Measurements from ENCODE around the gene COMMD9.

COMMD9 gene

GRCh38 chr11:36270701-36271100, 18.5 kb downstream of the COMMD9 start (continued):
- no peak for TF ChIP-seq SP7 (tag by site-specific recombination; IDR thresholded peaks at IDR 0.05)
- TF ChIP-seq ZNF394 (tag by site-specific recombination; IDR thresholded peaks at IDR 0.05; ENCODE audit: borderline replicate concordance), result no peak
- TF ChIP-seq ZNF544 (tag by site-specific recombination; IDR thresholded peaks at IDR 0.05), result no peak
- no peak for TF ChIP-seq ZNF311 (tag by site-specific recombination; IDR thresholded peaks at IDR 0.05; ENCODE audit: borderline replicate concordance)
- TF ChIP-seq ZNF600 (tag by site-specific recombination; IDR thresholded peaks at IDR 0.05), result no peak

GRCh38 chr11:36268337-36268985, 20.8 kb downstream of the COMMD9 start:
- ChIA-PET CTCF (interaction anchor here (0.5 to 5.1 kb wide), 7 partner anchors 10 to 447 kb away, joined by 3 to 63 read pairs (median 11); no protein-coding TSS in a partner anchor), POLR2A (interaction anchor here (1.1 kb wide), 1 partner anchor 233 kb away, joined by 3 read pairs; no protein-coding TSS in a partner anchor)
- H3K4me3 ChIP-seq (ENCODE audit: low read depth, low read length), result no peak overlapping the region
- TF ChIP-seq IKZF3 (tag by site-specific recombination; IDR thresholded peaks at IDR 0.05), result no peak
- TF ChIP-seq, protein P1, sequence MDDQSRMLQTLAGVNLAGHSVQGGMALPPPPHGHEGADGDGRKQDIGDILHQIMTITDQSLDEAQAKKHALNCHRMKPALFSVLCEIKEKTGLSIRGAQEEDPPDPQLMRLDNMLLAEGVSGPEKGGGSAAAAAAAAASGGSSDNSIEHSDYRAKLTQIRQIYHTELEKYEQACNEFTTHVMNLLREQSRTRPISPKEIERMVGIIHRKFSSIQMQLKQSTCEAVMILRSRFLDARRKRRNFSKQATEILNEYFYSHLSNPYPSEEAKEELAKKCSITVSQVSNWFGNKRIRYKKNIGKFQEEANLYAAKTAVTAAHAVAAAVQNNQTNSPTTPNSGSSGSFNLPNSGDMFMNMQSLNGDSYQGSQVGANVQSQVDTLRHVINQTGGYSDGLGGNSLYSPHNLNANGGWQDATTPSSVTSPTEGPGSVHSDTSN (CRISPR knock-in tag; IDR thresholded peaks at IDR 0.05), result no peak
- no peak for TF ChIP-seq ZBTB8A (tag by site-specific recombination; IDR thresholded peaks at IDR 0.05)
- no peak for TF ChIP-seq ZFHX2 (tag by site-specific recombination; conservative IDR thresholded peaks at IDR 0.05)
- TF ChIP-seq ZNF2 (tag by site-specific recombination; IDR thresholded peaks at IDR 0.05), result no peak
- no peak for TF ChIP-seq ZNF521 (tag by site-specific recombination; IDR thresholded peaks at IDR 0.05)
- TF ChIP-seq, protein P2, sequence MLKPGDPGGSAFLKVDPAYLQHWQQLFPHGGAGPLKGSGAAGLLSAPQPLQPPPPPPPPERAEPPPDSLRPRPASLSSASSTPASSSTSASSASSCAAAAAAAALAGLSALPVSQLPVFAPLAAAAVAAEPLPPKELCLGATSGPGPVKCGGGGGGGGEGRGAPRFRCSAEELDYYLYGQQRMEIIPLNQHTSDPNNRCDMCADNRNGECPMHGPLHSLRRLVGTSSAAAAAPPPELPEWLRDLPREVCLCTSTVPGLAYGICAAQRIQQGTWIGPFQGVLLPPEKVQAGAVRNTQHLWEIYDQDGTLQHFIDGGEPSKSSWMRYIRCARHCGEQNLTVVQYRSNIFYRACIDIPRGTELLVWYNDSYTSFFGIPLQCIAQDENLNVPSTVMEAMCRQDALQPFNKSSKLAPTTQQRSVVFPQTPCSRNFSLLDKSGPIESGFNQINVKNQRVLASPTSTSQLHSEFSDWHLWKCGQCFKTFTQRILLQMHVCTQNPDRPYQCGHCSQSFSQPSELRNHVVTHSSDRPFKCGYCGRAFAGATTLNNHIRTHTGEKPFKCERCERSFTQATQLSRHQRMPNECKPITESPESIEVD (tag by site-specific recombination; IDR thresholded peaks at IDR 0.05), result no peak
- no peak for TF ChIP-seq ZNF561 (tag by site-specific recombination; IDR thresholded peaks at IDR 0.05; ENCODE audit: borderline replicate concordance)
- no peak for TF ChIP-seq ZNF510 (tag by site-specific recombination; IDR thresholded peaks at IDR 0.05; ENCODE audit: insufficient replicate concordance)
- TF ChIP-seq, protein P3, sequence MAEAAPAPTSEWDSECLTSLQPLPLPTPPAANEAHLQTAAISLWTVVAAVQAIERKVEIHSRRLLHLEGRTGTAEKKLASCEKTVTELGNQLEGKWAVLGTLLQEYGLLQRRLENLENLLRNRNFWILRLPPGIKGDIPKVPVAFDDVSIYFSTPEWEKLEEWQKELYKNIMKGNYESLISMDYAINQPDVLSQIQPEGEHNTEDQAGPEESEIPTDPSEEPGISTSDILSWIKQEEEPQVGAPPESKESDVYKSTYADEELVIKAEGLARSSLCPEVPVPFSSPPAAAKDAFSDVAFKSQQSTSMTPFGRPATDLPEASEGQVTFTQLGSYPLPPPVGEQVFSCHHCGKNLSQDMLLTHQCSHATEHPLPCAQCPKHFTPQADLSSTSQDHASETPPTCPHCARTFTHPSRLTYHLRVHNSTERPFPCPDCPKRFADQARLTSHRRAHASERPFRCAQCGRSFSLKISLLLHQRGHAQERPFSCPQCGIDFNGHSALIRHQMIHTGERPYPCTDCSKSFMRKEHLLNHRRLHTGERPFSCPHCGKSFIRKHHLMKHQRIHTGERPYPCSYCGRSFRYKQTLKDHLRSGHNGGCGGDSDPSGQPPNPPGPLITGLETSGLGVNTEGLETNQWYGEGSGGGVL (tag by site-specific recombination; IDR thresholded peaks at IDR 0.05), result no peak
- TF ChIP-seq ZFP37 (tag by site-specific recombination; IDR thresholded peaks at IDR 0.05), result no peak
- no peak for TF ChIP-seq ZNF26 (tag by site-specific recombination; IDR thresholded peaks at IDR 0.05)
- no peak for TF ChIP-seq ZNF169 (tag by site-specific recombination; IDR thresholded peaks at IDR 0.05)
- TF ChIP-seq SP7 (tag by site-specific recombination; IDR thresholded peaks at IDR 0.05), result no peak
- no peak for TF ChIP-seq ZNF148 (tag by site-specific recombination; IDR thresholded peaks at IDR 0.05; ENCODE audit: borderline replicate concordance)
- no peak for TF ChIP-seq ZXDB (tag by site-specific recombination; IDR thresholded peaks at IDR 0.05)
- TF ChIP-seq SETDB1 (IDR thresholded peaks at IDR 0.05; ENCODE audit: insufficient read length, low read length), result no peak
- TF ChIP-seq MEIS1 (CRISPR knock-in tag; IDR thresholded peaks at IDR 0.05; ENCODE audit: borderline replicate concordance), result no peak
- H3K4me1 ChIP-seq (ENCODE audit: control insufficient read depth, insufficient read depth, low read length), result no peaks in the 10 kb centered on the region
- H3K9me3 ChIP-seq (ENCODE audit: control insufficient read depth, insufficient read depth, low read depth, low read length), result no peaks in the 10 kb centered on the region
- H3K27ac ChIP-seq (ENCODE audit: extremely low read depth, low read depth, low read length), result no peak overlapping the region
- peaks cover 0 to 8% of the 10 kb centered on the region in 2 experiments; a peak in 1 of 3 replicates for H3K36me3 ChIP-seq (ENCODE audit: control insufficient read depth in 2 of 2, insufficient read depth in 1 of 2, low read length in 2 of 2)
